RWPE2 (cell line): ENCODE data around the gene E2F6.

ENCODE experiments used
- ATAC-seq: fragments of 200-7000 bp; cut with Tn5 transposase; 3 replicates; pipeline ENCODE4 v1.9.1; 2021; ENCODE audit warnings: low read depth
- DNase-seq: peaks from one replicate; pipeline ENCODE4 v3.0.0-alpha.2; 2020; ENCODE audit warnings: low spot score
- H3K27ac ChIP-seq: fragments of 450-650 bp; 2 replicates; pipeline ENCODE4 v1.5.1; 2017; ENCODE audit warnings: mild to moderate bottlenecking; ENCODE audit not compliant: poor library complexity, severe bottlenecking
- H3K27me3 ChIP-seq: fragments of 250-450 bp; sonication (Bioruptor Pico); 2 replicates; pipeline ENCODE4 v1.5.1; 2021; ENCODE audit warnings: mild to moderate bottlenecking, moderate library complexity; ENCODE audit not compliant: insufficient read depth, poor library complexity, severe bottlenecking
- H3K36me3 ChIP-seq: fragments of 250-450 bp; sonication (Bioruptor Pico); 2 replicates; pipeline ENCODE4 v1.5.1; 2020; ENCODE audit warnings: low read depth, mild to moderate bottlenecking, moderate library complexity
- H3K4me1 ChIP-seq: fragments of 250-450 bp; sonication (Bioruptor Pico); 2 replicates; pipeline ENCODE4 v1.5.1; 2021; ENCODE audit warnings: mild to moderate bottlenecking, moderate library complexity; ENCODE audit not compliant: insufficient read depth, poor library complexity, severe bottlenecking
- H3K4me3 ChIP-seq: fragments of 250-450 bp; sonication (Bioruptor Pico); 2 replicates; pipeline ENCODE4 v1.5.1; 2021; ENCODE audit warnings: mild to moderate bottlenecking, moderate library complexity; ENCODE audit not compliant: severe bottlenecking
- H3K9me3 ChIP-seq: fragments of 250-450 bp; sonication (Bioruptor Pico); 2 replicates; pipeline ENCODE4 v1.5.1; 2021; ENCODE audit warnings: mild to moderate bottlenecking, moderate library complexity; ENCODE audit not compliant: severe bottlenecking
- CTCF ChIP-seq: fragments of 450-650 bp; IDR thresholded peaks from one replicate; pipeline ENCODE4 v1.5.1; 2017; ENCODE audit warnings: mild to moderate bottlenecking, moderate library complexity; ENCODE audit not compliant: poor library complexity, severe bottlenecking

The E2F6 gene

DNA sequence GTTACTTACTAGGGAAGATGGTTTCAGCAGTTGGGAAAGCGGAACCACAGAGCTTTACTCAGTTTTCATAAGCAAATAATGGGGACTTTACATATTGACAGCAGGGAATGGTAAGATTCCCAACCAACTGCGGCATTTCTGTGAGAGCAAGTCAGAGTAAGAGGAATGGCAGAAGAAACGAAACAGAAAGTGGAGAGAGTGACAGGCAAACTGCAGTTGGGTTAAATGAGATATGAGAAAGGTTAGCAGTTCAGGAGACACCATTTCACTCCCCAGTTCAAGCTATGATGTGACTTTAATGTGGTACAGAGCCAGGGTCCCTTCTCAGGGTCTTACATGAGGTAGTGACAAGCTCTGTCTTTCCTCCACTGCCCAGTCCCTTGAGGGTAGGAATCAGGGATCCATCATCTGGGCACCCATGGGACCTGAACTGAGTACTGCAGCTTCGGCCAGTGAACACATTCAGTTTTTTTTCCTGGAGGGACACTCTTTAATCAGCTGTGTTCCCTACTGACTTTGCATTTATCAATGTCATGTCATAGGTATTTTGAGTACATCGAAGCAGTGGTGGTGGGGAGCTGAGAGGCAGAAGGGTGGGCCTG lies 34.8 kb upstream of the E2F6 start:
- Histone ChIP-seq H3K4me1 (peaks cover 2% of the 10 kb centered on the region), H3K9me3 (no peaks in the 10 kb centered on the region), H3K27me3 (no peaks in the 10 kb centered on the region), H3K36me3 (no peaks in the 10 kb centered on the region), H3K27ac (no peak overlapping the region), H3K4me3 (no peak overlapping the region)
- no peak for TF ChIP-seq CTCF
- DNase-seq (no peak), ATAC-seq (no peak)

DNA sequence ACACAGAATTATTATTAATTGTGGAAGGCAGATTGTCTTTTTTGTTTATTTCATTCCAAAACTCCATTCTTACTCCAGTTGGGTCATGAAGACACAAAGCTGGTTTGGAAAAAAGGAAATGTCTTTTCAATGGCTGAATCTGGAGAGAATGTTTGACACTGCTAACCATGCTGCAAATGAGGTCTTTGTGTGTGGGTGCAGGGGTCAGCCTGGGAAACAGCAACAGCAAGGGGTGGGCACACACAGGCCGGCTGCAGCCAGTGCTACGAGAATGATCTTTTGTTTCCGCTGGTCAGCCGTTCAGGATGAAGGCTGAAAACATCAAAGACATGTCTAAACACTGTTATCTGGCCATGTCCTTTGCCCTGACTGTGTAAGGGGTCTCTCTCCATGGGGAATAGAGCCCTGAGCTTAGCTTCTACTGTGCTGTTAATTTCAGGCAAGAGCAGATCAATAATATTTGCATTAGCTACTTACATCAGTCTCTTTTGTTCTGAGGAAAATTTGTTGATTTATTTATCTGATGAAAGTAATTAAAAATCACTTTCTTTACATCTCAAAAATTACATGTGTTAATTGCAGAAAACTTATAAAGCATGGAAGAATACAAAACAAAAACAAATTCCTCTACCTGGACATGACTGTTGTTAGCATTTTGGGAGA lies 33.3 kb upstream of the E2F6 start:
- no peak overlapping the region for H3K4me3 ChIP-seq
- no peaks in the 10 kb centered on the region for H3K36me3 ChIP-seq
- DNase-seq (no peak), ATAC-seq (no peak)
- no peak for TF ChIP-seq CTCF
- no peaks in the 10 kb centered on the region for H3K4me1 ChIP-seq
- H3K27ac ChIP-seq: no peak overlapping the region
- no peaks in the 10 kb centered on the region for H3K27me3 ChIP-seq
- no peaks in the 10 kb centered on the region for H3K9me3 ChIP-seq

- peak; percentile 38; the same call in 1 of the 3 replicates for ATAC-seq
- Histone ChIP-seq H3K4me1 (no peaks in the 10 kb centered on the region), H3K4me3 (no peak overlapping the region), H3K36me3 (no peaks in the 10 kb centered on the region), H3K27ac (no peak overlapping the region), H3K27me3 (no peaks in the 10 kb centered on the region), H3K9me3 (no peaks in the 10 kb centered on the region)
- no peak for TF ChIP-seq CTCF
- no peak for DNase-seq
These were observed 32.6 kb upstream of the E2F6 start for GRCh38 chr2:11498543-11499034.

DNA sequence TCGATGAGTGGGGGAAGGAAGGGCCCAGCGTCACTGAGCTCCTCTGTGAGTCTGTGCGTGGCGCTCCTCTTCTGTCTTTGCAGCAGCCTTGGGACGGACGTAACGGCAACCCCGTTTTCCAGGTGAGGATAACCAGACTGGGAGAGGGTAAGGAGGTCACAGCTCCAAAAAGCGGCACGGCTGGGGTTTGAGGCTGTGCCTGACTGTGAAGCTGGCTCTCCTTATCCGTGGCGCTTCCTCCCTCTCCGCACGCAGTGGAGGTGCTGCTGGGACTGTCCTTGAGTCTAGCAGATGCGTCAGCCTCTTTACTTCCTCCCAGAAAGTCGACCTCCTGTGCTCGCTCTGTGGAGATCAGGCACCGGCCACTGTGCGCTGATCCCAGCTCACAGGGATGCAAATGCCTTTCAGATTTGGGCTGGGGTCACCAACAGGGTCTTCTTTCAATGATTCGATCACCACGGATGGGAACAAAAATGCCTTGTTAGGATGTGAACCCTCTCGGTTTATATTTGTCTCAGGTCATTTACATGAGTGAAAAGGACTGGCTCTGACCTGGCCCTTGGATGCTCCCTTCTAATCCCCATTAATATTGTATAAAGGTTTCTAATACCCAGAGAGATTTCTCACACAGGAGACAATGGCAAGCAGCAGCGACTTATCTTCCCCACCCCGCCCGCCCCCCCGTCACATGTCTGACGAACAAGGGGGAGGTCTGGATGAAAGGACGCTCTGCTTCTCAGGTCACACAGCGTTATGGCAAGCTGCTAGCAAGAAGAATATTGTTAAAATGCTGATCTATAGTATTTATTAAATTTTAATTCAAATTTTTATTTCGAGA lies 30.1 kb upstream of the E2F6 start:
- no peak for DNase-seq
- no peak overlapping the region for H3K4me3 ChIP-seq

More for the DNA sequence above, 30.1 kb upstream of the E2F6 start:
- no peak for TF ChIP-seq CTCF
- no peaks in the 10 kb centered on the region for H3K4me1 ChIP-seq
- H3K27me3 ChIP-seq: no peaks in the 10 kb centered on the region
- no peak overlapping the region for H3K27ac ChIP-seq
- no peaks in the 10 kb centered on the region for H3K9me3 ChIP-seq
- no peaks in the 10 kb centered on the region for H3K36me3 ChIP-seq
- ATAC-seq: no peak
